HEK293 (cell line): ENCODE data around the gene CD68.

Experiments used
- FEZF1 ChIP-seq: fragments of 450-650 bp; formaldehyde crosslinking; IDR thresholded peaks from 2 replicates; pipeline ENCODE4 v1.5.1; 2016; ENCODE audit warnings: missing biosample characterization, missing genetic modification characterization
- GLI4 ChIP-seq: fragments of 450-650 bp; formaldehyde crosslinking; IDR thresholded peaks from 2 replicates; pipeline ENCODE4 v1.5.1; 2016; ENCODE audit warnings: missing biosample characterization, missing genetic modification characterization
- WT1 ChIP-seq: fragments of 450-650 bp; formaldehyde crosslinking; IDR thresholded peaks from 2 replicates; pipeline ENCODE4 v1.5.1; 2016; ENCODE audit warnings: missing biosample characterization, missing genetic modification characterization
- ZFP41 ChIP-seq: fragments of 450-650 bp; formaldehyde crosslinking; IDR thresholded peaks from 2 replicates; pipeline ENCODE4 v1.5.1; 2016; ENCODE audit warnings: missing biosample characterization, missing genetic modification characterization, borderline replicate concordance
- ZNF133 ChIP-seq: fragments of 450-650 bp; formaldehyde crosslinking; IDR thresholded peaks from 2 replicates; pipeline ENCODE4 v1.5.1; 2016; ENCODE audit warnings: missing biosample characterization, missing genetic modification characterization
- ZNF146 ChIP-seq: fragments of 450-650 bp; formaldehyde crosslinking; IDR thresholded peaks from 2 replicates; pipeline ENCODE4 v1.5.1; 2016; ENCODE audit warnings: missing biosample characterization, missing genetic modification characterization
- ZNF157 ChIP-seq: fragments of 450-650 bp; formaldehyde crosslinking; IDR thresholded peaks from 2 replicates; pipeline ENCODE4 v1.5.1; 2016; ENCODE audit warnings: missing biosample characterization, missing genetic modification characterization
- ZNF23 ChIP-seq: fragments of 450-650 bp; formaldehyde crosslinking; IDR thresholded peaks from 2 replicates; pipeline ENCODE4 v1.5.1; 2016; ENCODE audit warnings: missing biosample characterization, missing genetic modification characterization, borderline replicate concordance
- ZNF324 ChIP-seq: fragments of 450-650 bp; formaldehyde crosslinking; IDR thresholded peaks from 2 replicates; pipeline ENCODE4 v1.5.1; 2016; ENCODE audit warnings: missing biosample characterization, missing genetic modification characterization
- ZNF416 ChIP-seq: fragments of 450-650 bp; formaldehyde crosslinking; IDR thresholded peaks from 2 replicates; pipeline ENCODE4 v1.5.1; 2016; ENCODE audit warnings: missing biosample characterization, missing genetic modification characterization
- ZNF558 ChIP-seq: fragments of 450-650 bp; formaldehyde crosslinking; IDR thresholded peaks from 2 replicates; pipeline ENCODE4 v1.5.1; 2016; ENCODE audit warnings: missing biosample characterization, missing genetic modification characterization
- ZNF585B ChIP-seq: fragments of 450-650 bp; formaldehyde crosslinking; IDR thresholded peaks from 2 replicates; pipeline ENCODE4 v1.5.1; 2016; ENCODE audit warnings: missing biosample characterization, missing genetic modification characterization
- ZNF785 ChIP-seq: fragments of 450-650 bp; formaldehyde crosslinking; IDR thresholded peaks from 2 replicates; pipeline ENCODE4 v1.5.1; 2016; ENCODE audit warnings: missing biosample characterization, missing genetic modification characterization
- TF ChIP-seq, protein P1 (sequence below): fragments of 450-650 bp; formaldehyde crosslinking; IDR thresholded peaks from 2 replicates; pipeline ENCODE4 v1.5.1; 2016; ENCODE audit warnings: missing biosample characterization, missing genetic modification characterization
- TF ChIP-seq, protein P2 (sequence below): fragments of 450-650 bp; formaldehyde crosslinking; IDR thresholded peaks from 2 replicates; pipeline ENCODE4 v1.5.1; 2016; ENCODE audit warnings: missing biosample characterization, missing genetic modification characterization
- TF ChIP-seq, protein P3 (sequence below): fragments of 450-650 bp; formaldehyde crosslinking; IDR thresholded peaks from 2 replicates; pipeline ENCODE4 v1.5.1; 2017; ENCODE audit warnings: missing biosample characterization, missing genetic modification characterization
- TF ChIP-seq, protein P4 (sequence below): fragments of 450-650 bp; formaldehyde crosslinking; IDR thresholded peaks from 2 replicates; pipeline ENCODE4 v1.5.1; 2016; ENCODE audit warnings: missing biosample characterization, missing genetic modification characterization
- TF ChIP-seq, protein P5 (sequence below): fragments of 450-650 bp; formaldehyde crosslinking; IDR thresholded peaks from 2 replicates; pipeline ENCODE4 v1.5.1; 2016; ENCODE audit warnings: missing biosample characterization, missing genetic modification characterization
- TF ChIP-seq, protein P6 (sequence below): fragments of 450-650 bp; formaldehyde crosslinking; IDR thresholded peaks from 2 replicates; pipeline ENCODE4 v1.5.1; 2016; ENCODE audit warnings: missing biosample characterization, missing genetic modification characterization
- TF ChIP-seq, protein P7 (sequence below): sonication (generic); formaldehyde crosslinking; IDR thresholded peaks from 2 replicates; pipeline ENCODE4 v1.8.1; 2022; ENCODE audit warnings: mild to moderate bottlenecking, moderate library complexity, missing genetic modification reagents

The CD68 gene

DNA sequence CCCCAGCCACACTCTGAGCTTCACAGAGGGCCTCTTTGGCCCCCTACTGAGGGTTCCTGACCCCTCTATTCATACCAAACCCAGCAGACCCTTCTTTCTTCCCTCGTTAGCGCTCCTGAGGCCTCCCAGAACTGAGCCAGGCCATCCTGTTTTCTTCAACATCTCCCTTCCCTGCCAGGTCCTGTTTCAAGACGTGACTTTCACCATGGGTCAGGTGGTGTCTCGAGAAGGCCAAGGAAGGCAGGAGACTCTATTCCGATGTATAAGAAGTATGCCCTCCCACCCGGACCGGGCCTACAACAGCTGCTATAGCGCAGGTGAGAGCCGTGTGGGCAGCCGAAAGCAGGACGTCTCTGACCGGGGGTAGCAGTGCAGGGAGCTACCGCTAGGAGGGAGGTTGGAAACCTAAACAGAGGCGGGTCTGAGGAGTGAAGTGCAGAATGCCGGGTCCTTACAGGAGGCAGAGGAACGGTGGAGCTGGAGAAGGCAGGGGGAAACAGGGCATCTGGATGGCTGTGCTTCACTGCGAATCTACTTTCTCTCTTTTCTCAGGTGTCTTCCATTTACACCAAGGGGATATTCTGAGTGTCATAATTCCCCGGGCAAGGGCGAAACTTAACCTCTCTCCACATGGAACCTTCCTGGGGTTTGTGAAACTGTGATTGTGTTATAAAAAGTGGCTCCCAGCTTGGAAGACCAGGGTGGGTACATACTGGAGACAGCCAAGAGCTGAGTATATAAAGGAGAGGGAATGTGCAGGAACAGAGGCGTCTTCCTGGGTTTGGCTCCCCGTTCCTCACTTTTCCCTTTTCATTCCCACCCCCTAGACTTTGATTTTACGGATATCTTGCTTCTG is 19.0 kb upstream of the CD68 start (continued):
- TF ChIP-seq ZNF157 (tag by site-specific recombination), result no peak
- no peak for TF ChIP-seq ZNF416
- TF ChIP-seq, protein P1, sequence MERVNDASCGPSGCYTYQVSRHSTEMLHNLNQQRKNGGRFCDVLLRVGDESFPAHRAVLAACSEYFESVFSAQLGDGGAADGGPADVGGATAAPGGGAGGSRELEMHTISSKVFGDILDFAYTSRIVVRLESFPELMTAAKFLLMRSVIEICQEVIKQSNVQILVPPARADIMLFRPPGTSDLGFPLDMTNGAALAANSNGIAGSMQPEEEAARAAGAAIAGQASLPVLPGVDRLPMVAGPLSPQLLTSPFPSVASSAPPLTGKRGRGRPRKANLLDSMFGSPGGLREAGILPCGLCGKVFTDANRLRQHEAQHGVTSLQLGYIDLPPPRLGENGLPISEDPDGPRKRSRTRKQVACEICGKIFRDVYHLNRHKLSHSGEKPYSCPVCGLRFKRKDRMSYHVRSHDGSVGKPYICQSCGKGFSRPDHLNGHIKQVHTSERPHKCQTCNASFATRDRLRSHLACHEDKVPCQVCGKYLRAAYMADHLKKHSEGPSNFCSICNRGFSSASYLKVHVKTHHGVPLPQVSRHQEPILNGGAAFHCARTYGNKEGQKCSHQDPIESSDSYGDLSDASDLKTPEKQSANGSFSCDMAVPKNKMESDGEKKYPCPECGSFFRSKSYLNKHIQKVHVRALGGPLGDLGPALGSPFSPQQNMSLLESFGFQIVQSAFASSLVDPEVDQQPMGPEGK, result no peak
- TF ChIP-seq ZNF133 (tag by site-specific recombination), result no peak
- TF ChIP-seq FEZF1 (tag by site-specific recombination), result no peak
- TF ChIP-seq, protein P2, sequence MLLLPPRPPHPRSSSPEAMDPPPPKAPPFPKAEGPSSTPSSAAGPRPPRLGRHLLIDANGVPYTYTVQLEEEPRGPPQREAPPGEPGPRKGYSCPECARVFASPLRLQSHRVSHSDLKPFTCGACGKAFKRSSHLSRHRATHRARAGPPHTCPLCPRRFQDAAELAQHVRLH (tag by site-specific recombination), result peak; percentile 54; the same call in 1 of the 2 replicates
- TF ChIP-seq, protein P3, sequence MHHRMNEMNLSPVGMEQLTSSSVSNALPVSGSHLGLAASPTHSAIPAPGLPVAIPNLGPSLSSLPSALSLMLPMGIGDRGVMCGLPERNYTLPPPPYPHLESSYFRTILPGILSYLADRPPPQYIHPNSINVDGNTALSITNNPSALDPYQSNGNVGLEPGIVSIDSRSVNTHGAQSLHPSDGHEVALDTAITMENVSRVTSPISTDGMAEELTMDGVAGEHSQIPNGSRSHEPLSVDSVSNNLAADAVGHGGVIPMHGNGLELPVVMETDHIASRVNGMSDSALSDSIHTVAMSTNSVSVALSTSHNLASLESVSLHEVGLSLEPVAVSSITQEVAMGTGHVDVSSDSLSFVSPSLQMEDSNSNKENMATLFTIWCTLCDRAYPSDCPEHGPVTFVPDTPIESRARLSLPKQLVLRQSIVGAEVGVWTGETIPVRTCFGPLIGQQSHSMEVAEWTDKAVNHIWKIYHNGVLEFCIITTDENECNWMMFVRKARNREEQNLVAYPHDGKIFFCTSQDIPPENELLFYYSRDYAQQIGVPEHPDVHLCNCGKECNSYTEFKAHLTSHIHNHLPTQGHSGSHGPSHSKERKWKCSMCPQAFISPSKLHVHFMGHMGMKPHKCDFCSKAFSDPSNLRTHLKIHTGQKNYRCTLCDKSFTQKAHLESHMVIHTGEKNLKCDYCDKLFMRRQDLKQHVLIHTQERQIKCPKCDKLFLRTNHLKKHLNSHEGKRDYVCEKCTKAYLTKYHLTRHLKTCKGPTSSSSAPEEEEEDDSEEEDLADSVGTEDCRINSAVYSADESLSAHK (tag by site-specific recombination), result peak; percentile 39; the same call in 1 of the 2 replicates
- no peak for TF ChIP-seq ZNF785 (tag by site-specific recombination)
- TF ChIP-seq ZFP41 (tag by site-specific recombination), result no peak
- TF ChIP-seq, protein P4, sequence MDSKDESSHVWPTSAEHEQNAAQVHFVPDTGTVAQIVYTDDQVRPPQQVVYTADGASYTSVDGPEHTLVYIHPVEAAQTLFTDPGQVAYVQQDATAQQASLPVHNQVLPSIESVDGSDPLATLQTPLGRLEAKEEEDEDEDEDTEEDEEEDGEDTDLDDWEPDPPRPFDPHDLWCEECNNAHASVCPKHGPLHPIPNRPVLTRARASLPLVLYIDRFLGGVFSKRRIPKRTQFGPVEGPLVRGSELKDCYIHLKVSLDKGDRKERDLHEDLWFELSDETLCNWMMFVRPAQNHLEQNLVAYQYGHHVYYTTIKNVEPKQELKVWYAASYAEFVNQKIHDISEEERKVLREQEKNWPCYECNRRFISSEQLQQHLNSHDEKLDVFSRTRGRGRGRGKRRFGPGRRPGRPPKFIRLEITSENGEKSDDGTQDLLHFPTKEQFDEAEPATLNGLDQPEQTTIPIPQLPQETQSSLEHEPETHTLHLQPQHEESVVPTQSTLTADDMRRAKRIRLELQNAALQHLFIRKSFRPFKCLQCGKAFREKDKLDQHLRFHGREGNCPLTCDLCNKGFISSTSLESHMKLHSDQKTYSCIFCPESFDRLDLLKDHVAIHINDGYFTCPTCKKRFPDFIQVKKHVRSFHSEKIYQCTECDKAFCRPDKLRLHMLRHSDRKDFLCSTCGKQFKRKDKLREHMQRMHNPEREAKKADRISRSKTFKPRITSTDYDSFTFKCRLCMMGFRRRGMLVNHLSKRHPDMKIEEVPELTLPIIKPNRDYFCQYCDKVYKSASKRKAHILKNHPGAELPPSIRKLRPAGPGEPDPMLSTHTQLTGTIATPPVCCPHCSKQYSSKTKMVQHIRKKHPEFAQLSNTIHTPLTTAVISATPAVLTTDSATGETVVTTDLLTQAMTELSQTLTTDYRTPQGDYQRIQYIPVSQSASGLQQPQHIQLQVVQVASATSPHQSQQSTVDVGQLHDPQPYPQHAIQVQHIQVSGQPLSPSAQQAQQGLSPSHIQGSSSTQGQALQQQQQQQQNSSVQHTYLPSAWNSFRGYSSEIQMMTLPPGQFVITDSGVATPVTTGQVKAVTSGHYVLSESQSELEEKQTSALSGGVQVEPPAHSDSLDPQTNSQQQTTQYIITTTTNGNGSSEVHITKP (tag by site-specific recombination), result peak; percentile 82
- TF ChIP-seq ZNF558 (tag by site-specific recombination), result no peak
- TF ChIP-seq WT1, result no peak
- TF ChIP-seq GLI4, result no peak
- TF ChIP-seq, protein P5, sequence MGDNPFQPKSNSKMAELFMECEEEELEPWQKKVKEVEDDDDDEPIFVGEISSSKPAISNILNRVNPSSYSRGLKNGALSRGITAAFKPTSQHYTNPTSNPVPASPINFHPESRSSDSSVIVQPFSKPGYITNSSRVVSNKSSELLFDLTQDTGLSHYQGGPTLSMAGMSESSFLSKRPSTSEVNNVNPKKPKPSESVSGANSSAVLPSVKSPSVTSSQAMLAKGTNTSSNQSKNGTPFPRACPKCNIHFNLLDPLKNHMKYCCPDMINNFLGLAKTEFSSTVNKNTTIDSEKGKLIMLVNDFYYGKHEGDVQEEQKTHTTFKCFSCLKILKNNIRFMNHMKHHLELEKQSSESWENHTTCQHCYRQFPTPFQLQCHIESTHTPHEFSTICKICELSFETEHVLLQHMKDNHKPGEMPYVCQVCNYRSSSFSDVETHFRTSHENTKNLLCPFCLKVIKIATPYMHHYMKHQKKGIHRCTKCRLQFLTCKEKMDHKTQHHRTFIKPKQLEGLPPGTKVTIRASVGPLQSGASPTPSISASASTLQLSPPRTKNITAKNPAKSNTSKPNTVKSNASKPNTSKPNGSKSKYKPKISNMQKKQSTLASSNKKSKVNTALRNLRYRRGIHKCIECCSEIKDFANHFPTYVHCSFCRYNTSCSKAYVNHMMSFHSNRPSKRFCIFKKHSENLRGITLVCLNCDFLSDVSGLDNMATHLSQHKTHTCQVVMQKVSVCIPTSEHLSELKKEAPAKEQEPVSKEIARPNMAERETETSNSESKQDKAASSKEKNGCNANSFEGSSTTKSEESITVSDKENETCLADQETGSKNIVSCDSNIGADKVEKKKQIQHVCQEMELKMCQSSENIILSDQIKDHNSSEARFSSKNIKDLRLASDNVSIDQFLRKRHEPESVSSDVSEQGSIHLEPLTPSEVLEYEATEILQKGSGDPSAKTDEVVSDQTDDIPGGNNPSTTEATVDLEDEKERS (tag by site-specific recombination), result no peak
- TF ChIP-seq ZNF146 (tag by site-specific recombination), result no peak
- no peak for TF ChIP-seq ZNF585B
- TF ChIP-seq, protein P6, sequence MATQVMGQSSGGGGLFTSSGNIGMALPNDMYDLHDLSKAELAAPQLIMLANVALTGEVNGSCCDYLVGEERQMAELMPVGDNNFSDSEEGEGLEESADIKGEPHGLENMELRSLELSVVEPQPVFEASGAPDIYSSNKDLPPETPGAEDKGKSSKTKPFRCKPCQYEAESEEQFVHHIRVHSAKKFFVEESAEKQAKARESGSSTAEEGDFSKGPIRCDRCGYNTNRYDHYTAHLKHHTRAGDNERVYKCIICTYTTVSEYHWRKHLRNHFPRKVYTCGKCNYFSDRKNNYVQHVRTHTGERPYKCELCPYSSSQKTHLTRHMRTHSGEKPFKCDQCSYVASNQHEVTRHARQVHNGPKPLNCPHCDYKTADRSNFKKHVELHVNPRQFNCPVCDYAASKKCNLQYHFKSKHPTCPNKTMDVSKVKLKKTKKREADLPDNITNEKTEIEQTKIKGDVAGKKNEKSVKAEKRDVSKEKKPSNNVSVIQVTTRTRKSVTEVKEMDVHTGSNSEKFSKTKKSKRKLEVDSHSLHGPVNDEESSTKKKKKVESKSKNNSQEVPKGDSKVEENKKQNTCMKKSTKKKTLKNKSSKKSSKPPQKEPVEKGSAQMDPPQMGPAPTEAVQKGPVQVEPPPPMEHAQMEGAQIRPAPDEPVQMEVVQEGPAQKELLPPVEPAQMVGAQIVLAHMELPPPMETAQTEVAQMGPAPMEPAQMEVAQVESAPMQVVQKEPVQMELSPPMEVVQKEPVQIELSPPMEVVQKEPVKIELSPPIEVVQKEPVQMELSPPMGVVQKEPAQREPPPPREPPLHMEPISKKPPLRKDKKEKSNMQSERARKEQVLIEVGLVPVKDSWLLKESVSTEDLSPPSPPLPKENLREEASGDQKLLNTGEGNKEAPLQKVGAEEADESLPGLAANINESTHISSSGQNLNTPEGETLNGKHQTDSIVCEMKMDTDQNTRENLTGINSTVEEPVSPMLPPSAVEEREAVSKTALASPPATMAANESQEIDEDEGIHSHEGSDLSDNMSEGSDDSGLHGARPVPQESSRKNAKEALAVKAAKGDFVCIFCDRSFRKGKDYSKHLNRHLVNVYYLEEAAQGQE, result no peak
- TF ChIP-seq ZNF23 (tag by site-specific recombination), result no peak
- TF ChIP-seq, protein P7, sequence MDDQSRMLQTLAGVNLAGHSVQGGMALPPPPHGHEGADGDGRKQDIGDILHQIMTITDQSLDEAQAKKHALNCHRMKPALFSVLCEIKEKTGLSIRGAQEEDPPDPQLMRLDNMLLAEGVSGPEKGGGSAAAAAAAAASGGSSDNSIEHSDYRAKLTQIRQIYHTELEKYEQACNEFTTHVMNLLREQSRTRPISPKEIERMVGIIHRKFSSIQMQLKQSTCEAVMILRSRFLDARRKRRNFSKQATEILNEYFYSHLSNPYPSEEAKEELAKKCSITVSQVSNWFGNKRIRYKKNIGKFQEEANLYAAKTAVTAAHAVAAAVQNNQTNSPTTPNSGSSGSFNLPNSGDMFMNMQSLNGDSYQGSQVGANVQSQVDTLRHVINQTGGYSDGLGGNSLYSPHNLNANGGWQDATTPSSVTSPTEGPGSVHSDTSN, result no peak
- no peak for TF ChIP-seq ZNF324
